Activated naive CD4-positive, alpha-beta T cell treated with anti-CD3 and anti-CD28 coated beads for 36 hours (primary cell): ENCODE results near the gene MEI1. TPM values are rescaled to one million over a fixed set of nuclear protein-coding genes. Genes with fewer than 3 reads are reported as not detected.
"Not testable (repeated sequence)": the region's sequence is repeated elsewhere in the genome, so short reads cannot be mapped to it uniquely, and the experiment has no call there.

ENCODE experiments used
- CTCF ChIA-PET: fragments of 350-600 bp; sonication (Branson Sonifier 250); formaldehyde crosslinking; loops from one replicate; lab custom pipeline; 2021; ENCODE audit warnings: antibody characterized with exemption; lab: Charles Lee
- DNase-seq: peaks from one replicate; pipeline ENCODE4 v3.0.0-alpha.2; 2020
- H3K27ac Mint-ChIP-seq: one replicate; pipeline ENCODE4 v1.8.0; 2021; ENCODE audit warnings: mild to moderate bottlenecking, mixed read lengths
- H3K27me3 Mint-ChIP-seq: one replicate; pipeline ENCODE4 v1.8.0; 2021; ENCODE audit warnings: low read depth, mixed read lengths
- H3K36me3 Mint-ChIP-seq: one replicate; pipeline ENCODE4 v1.8.0; 2021; ENCODE audit warnings: low read depth, mixed read lengths
- H3K4me1 Mint-ChIP-seq: one replicate; pipeline ENCODE4 v1.8.0; 2021; ENCODE audit warnings: low read depth, mixed read lengths
- H3K4me3 Mint-ChIP-seq: one replicate; pipeline ENCODE4 v1.8.0; 2021; ENCODE audit warnings: mild to moderate bottlenecking, moderate library complexity, mixed read lengths
- H3K9me3 Mint-ChIP-seq: one replicate; pipeline ENCODE4 v1.8.0; 2021; ENCODE audit warnings: mixed read lengths
- intact Hi-C: fragments of 100-400 bp; cut with micrococcal nuclease; formaldehyde crosslinking; loops from one replicate; pipeline ENCODE4 v1.15.1; 2023
- total RNA-seq, 2 experiments: library from RNA; stranded (reverse); gene quantifications; one replicate each; pipeline ENCODE4 v1.2.3, GENCODE V29; 2021

MEI1 gene
- total RNA-seq, 2 experiments from 2014 or later = 28.4 to 28.8 TPM

DNA sequence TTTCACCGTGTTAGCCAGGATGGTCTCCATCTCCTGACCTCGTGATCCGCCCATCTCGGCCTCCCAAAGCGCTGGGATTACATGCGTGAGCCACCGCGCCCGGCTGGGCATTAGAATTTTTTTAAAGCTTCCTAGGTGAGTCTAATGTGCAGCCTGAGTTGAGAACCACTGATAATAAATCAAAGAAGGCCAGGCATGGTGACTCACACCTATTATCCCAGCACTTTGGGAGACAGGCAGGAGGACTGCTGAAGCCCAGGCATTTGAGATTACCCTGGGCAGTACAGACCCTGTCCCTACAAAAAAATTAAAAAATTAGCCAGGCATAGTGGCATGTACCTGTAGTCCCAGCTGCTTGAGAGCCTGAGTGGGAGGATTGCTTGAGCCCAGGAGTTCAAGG lies 13.7 kb downstream of the MEI1 start:
- DNase-seq = no peak
- H3K4me3 Mint-ChIP-seq = no peak overlapping the region
- no peaks in the 10 kb centered on the region for H3K36me3 Mint-ChIP-seq
- no peaks in the 10 kb centered on the region for H3K27me3 Mint-ChIP-seq
- no peaks in the 10 kb centered on the region for H3K4me1 Mint-ChIP-seq
- intact Hi-C loops = no loop called here
- CTCF ChIA-PET = no interaction called here
- H3K9me3 Mint-ChIP-seq = no peaks in the 10 kb centered on the region
- no peak overlapping the region for H3K27ac Mint-ChIP-seq

DNA sequence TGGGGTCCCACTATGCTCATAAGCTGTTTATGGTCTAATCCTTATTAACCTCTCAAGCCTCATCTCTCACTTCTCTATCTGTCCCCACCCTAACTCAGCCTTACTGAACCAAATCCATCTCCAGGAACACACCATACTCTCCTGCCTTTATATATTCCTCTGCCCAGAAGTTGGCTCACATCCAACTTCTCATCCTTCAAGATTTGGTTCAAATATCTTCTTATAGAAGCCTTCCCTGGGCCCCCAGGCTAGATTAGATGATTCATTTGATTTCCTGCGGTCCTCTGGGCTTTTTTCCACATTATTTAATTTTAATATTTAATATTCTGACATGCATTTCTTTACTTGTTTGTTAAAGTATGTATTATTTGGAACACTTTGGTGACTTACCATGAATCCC lies 23.2 kb downstream of the MEI1 start:
- H3K36me3 Mint-ChIP-seq = no peaks in the 10 kb centered on the region
- CTCF ChIA-PET = interaction anchor here (0.6 kb wide), 1 partner anchor 95 kb away, joined by 6 read pairs; no protein-coding TSS in a partner anchor
- H3K4me3 Mint-ChIP-seq = no peak overlapping the region
- DNase-seq = no peak
- no peaks in the 10 kb centered on the region for H3K4me1 Mint-ChIP-seq
- intact Hi-C loops = no loop called here
- H3K9me3 Mint-ChIP-seq = no peaks in the 10 kb centered on the region
- H3K27ac Mint-ChIP-seq = no peak overlapping the region
- H3K27me3 Mint-ChIP-seq = no peaks in the 10 kb centered on the region

DNA sequence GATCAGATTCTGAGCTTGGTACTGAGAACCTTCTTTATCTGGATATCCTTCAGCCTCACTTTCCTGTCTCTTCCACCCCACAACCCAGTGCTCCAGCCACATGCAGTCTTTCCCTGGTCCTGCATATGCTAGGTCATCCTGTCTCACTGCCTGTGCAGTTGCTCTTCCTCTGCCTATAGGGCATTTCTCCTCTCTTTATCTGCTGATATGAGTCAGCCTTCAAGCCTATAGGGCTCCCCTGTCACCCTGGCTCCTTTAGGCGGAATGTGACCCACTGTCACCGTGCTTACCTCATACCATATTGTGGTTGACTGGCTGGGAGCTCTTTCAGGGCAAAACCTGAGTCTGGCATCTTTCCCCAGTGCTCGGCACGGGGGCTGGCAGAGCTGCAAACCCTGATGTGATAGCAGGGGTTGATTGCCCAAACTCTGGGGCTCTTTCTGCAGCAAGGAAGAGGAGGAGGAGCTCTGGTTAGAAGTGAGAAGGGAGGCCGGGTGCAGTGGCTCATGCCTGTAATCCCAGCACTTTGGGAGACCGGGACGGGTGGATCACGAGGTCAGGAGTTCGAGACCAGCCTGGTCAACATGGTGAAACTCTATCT lies 26.3 kb downstream of the MEI1 start:
- Mint-ChIP-seq H3K27me3 (no peaks in the 10 kb centered on the region), H3K36me3 (no peaks in the 10 kb centered on the region), H3K4me1 (no peaks in the 10 kb centered on the region), H3K27ac (no peak overlapping the region), H3K9me3 (no peaks in the 10 kb centered on the region), H3K4me3 (no peak overlapping the region)
- CTCF ChIA-PET = interaction anchor here (0.6 to 1.8 kb wide), 3 partner anchors 21 to 183 kb away, joined by 3 to 6 read pairs (median 3); no protein-coding TSS in a partner anchor
- no peak for DNase-seq
- intact Hi-C loops = no loop called here

DNA sequence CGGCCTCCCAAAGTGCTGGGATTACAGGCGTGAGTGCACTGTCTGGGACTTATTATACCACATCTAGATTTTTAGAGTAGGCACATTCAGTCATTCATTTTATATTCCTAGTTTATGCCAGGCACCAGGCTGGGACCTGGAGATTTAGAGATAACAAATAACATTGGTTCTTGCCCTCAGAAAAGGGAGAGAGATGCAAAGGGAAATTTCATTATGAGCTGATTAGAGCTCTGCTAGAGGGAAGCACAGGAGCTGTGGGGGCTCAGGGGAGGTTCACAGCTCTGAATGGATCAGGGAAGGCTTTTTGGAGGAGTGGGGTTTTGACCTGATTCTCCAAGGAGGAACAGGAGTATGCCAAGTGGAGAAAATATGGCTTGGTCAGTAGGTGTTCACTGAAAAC lies 32.3 kb downstream of the MEI1 start:
- no peaks in the 10 kb centered on the region for H3K27me3 Mint-ChIP-seq
- H3K36me3 Mint-ChIP-seq = no peaks in the 10 kb centered on the region
- no peaks in the 10 kb centered on the region for H3K9me3 Mint-ChIP-seq
- H3K4me3 Mint-ChIP-seq = no peak overlapping the region
- intact Hi-C loops = no loop called here
- DNase-seq = no peak
- no peak overlapping the region for H3K27ac Mint-ChIP-seq
- H3K4me1 Mint-ChIP-seq = no peaks in the 10 kb centered on the region
- CTCF ChIA-PET = interaction anchor here (0.6 to 1.3 kb wide), 2 partner anchors 15 to 641 kb away, joined by 4 to 5 read pairs; no protein-coding TSS in a partner anchor

DNA sequence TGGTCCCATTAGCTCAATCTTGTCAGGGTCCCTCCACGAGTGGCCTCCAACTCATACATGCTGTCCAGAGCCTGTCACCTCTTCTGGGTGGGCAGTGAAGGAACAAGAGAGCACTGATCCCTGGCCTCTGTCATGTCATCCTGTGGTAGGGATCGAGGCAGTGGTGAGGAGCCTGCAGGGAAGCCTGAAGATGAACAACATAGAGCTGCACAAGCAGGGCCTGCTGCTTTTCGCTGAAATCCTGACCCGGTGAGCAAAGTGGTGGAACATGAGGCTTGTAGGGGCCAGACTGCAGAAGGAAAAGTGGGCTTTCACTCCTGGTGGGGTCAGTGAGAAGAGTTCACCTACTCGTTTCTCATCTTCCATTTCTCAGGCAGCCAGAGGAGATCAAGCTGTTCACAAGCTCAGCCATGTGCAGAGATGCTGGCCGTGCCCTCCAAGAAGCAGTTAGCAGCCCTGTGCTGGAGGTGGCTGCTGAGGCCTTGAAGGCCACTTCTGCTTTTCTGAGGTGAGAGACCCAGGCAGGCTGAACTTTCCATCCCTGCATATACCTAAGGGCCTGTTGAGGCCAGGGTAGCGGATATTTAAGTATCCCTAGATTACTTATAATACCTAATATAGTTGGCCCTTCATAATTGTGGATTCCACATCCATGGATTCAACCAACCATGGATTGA lies 32.9 kb downstream of the MEI1 start:
- intact Hi-C loops = no loop called here

DNA sequence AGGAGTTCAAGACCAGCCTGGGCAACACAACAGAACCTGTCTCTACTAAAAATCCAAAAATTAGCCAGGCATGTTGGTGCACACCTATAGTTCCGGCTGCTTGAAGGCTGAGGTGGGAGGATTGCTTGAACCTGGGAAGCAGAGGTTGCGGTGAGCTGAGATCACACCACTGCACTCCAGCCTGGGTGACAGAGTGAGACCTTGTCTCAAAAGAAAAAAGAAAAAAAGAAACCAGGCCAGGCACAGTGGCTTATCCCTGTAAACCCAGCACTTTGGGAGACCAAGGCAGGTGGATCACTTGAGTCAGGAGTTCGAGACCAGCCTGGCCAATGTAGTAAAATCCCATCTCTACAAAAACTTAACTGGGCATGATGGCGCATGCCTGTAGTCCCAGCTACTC lies 33.9 kb downstream of the MEI1 start:
- H3K27ac Mint-ChIP-seq, H3K4me1 Mint-ChIP-seq, H3K4me3 Mint-ChIP-seq, CTCF ChIA-PET, DNase-seq, H3K9me3 Mint-ChIP-seq, H3K27me3 Mint-ChIP-seq, H3K36me3 Mint-ChIP-seq, intact Hi-C loops: not testable (repeated sequence)

More for the DNA sequence above, 32.9 kb downstream of the MEI1 start:
- CTCF ChIA-PET = interaction anchor here (0.6 to 1.3 kb wide), 3 partner anchors 14 to 640 kb away, joined by 3 to 5 read pairs (median 4); no protein-coding TSS in a partner anchor
- no peak for DNase-seq
- Mint-ChIP-seq H3K27me3 (no peaks in the 10 kb centered on the region), H3K4me3 (no peak overlapping the region), H3K9me3 (no peaks in the 10 kb centered on the region), H3K36me3 (no peaks in the 10 kb centered on the region), H3K4me1 (no peaks in the 10 kb centered on the region), H3K27ac (no peak overlapping the region)

DNA sequence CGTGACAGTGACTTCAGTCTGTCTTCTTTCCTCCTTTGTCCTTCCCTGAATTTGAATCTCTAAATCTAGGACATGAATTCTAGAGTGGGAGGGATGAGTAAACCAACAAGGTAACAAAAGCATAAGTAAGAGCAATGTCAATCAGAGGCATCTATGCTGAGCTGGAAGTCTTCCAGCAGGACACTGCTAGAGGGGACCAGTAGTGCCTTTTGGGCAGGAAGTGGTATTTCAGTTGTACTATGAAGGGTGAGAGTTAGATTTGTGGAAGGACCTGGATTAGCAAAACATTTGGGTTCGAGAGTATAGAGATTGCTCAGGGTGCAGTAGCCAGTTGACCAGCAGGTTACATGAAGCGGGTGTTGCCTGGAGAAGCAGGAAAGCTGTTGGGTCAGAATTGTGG lies 40.3 kb downstream of the MEI1 start:
- intact Hi-C loops = no loop called here
- no peak for DNase-seq
- no peaks in the 10 kb centered on the region for H3K36me3 Mint-ChIP-seq
- H3K4me1 Mint-ChIP-seq = no peaks in the 10 kb centered on the region
- no peak overlapping the region for H3K27ac Mint-ChIP-seq
- H3K4me3 Mint-ChIP-seq = no peak overlapping the region
- no peaks in the 10 kb centered on the region for H3K27me3 Mint-ChIP-seq
- H3K9me3 Mint-ChIP-seq = no peaks in the 10 kb centered on the region
- CTCF ChIA-PET = interaction anchor here (1.0 kb wide), 1 partner anchor 11 kb away, joined by 3 read pairs; no protein-coding TSS in a partner anchor

DNA sequence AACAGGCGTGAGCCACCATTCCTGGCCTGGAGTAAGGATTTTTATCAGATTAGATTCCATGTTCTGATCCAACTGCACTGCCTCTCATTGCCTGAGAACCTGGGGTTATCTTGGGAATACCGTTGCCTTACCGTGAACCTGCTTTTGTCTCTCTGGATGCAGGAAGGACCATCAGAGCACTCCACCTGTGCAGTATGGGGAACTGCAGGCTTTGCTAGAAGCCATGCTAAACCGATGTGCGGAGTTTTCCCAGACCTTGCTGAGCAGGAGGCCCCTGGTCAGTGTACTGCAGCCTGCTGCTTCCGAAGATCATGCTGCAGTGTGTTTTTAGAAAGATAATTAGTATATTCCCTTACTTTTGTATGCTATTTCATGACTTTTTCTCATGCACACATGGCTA lies 43.6 kb downstream of the MEI1 start:
- Mint-ChIP-seq H3K27me3 (no peaks in the 10 kb centered on the region), H3K4me3 (no peak overlapping the region), H3K9me3 (no peaks in the 10 kb centered on the region), H3K4me1 (peaks cover 6% of the 10 kb centered on the region), H3K36me3 (no peaks in the 10 kb centered on the region), H3K27ac (no peak overlapping the region)
- no peak for DNase-seq
- intact Hi-C loops = no loop called here
- CTCF ChIA-PET = interaction anchor here (0.6 kb wide), 1 partner anchor 127 kb away, joined by 3 read pairs; no protein-coding TSS in a partner anchor

DNA sequence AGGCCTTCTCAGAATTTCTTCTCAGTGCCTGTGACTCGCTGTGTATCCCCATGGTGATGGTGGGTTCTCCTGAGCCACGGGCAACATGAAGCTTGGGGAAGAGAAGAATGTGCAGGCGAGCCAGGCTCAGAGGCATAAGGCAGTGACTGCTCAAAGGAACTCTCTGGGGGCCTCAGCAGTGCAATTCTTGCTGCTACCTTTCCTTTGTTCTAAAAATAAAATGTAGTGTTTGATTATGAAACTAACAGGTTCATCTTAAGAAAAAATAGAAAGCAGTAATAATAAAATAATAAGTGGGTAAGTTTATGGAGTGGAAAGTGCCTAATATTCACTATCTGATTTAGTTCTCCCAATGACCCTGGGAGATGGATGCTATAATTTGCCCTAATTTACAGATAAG lies 46.7 kb downstream of the MEI1 start:
- DNase-seq = no peak
- H3K4me1 Mint-ChIP-seq = peaks cover 6% of the 10 kb centered on the region
- no peaks in the 10 kb centered on the region for H3K36me3 Mint-ChIP-seq
- intact Hi-C loops = loop anchor here (1.0 to 2.0 kb wide), 5 partner anchors 35 to 194 kb away; no protein-coding TSS in a partner anchor
- H3K9me3 Mint-ChIP-seq = no peaks in the 10 kb centered on the region
- no peak overlapping the region for H3K4me3 Mint-ChIP-seq
- no peaks in the 10 kb centered on the region for H3K27me3 Mint-ChIP-seq
- H3K27ac Mint-ChIP-seq = no peak overlapping the region
- CTCF ChIA-PET = interaction anchor here (1.0 to 3.6 kb wide), 21 partner anchors 9 to 211 kb away, joined by 3 to 36 read pairs (median 5); partner anchors contain the start of genes CCDC134, MEI1 and TNFRSF13C

DNA sequence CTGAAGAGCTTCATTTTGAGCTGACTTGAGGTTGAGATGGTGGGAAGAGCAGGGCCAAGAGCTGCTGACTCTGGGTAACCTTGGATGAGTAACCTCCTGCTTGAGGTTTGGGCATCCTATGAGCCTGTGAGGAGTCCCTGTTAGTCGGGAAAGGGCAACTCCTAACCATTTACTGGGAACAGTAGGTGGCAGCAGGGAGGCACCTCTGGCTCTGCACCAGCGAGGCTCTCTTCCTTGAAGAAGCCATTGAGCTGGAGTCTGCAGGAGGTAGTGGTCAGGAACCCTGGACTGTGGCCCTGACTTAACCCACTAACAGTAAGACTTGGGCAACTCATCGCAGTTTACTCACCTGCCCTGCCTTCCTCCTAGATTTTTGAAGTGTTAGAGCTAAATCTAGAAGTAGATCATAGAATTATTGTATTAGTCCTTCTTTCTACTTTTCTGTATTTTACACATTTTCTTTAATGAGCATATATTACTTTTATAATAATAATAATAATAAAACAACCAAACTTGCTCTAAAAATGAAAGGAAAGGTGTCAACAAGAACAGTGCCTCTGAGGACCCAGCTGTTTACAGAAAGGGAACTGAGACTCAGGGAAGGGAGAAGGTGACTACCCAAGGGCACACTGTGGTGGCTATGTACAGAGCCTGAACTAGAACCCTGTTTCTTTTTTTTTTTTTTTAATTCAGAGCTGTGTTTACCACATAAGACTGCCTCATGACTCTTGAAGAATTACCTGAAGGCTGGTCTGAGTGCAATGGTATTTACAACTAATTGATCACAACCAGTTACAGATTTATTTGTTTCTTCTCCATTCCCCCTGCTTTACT lies 47.5 kb downstream of the MEI1 start:
- intact Hi-C loops = loop anchor here (1.0 to 2.0 kb wide), 5 partner anchors 34 to 194 kb away; no protein-coding TSS in a partner anchor
- DNase-seq = peak; percentile 83
- Mint-ChIP-seq H3K27me3 (no peaks in the 10 kb centered on the region), H3K4me1 (peaks cover 6% of the 10 kb centered on the region), H3K4me3 (no peak overlapping the region), H3K27ac (no peak overlapping the region), H3K9me3 (no peaks in the 10 kb centered on the region), H3K36me3 (no peaks in the 10 kb centered on the region)
- CTCF ChIA-PET = interaction anchor here (0.6 to 3.6 kb wide), 32 partner anchors 9 to 370 kb away, joined by 3 to 36 read pairs (median 4); partner anchors contain the start of genes CCDC134, MEI1 and TNFRSF13C

DNA sequence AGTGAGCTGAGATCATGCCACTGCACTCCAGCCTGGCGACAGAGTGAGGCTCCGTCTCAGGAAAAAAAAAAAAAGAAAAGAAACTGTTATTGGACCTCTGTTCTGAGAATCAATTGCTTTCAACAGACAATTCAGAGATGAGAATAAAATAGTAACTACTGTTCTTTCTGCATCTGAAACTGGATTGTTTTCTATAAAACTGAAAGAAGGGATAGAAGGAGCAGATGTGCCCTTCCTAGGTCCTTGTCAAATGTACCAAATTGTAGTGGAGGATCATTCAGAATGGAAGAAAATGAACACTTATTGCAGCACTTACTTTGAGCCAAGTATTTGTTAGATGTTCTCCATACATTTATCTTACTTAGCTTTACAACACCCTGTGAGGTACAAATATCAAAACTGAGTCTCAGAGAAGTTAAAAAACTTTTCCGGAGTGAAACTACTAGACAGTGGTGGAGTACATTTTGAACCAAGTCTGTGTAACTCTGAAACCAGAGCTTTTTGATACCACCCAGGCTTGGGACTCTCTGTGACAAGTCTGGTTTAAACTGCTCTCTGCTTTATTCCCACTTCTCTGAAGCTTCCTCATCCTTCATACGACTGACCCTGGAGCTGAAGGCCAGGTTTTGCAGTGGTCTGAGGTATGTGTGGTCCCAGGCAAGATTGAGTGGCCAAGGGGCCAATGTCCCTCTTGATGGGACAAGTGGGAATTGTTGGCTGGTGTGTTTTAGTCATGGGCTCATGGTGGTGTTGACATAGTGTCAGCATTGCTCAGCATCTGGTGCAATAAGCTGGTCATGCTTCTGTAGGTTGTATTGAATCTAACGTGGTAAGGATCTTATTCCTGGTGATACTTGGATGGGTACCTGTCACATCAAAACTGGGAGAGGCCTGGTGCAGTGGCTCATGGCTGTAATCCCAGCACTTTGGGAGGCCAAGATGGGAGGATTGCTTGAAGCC lies 53.0 kb downstream of the MEI1 start:
- intact Hi-C loops = no loop called here
- H3K4me1 Mint-ChIP-seq = peaks cover 2% of the 10 kb centered on the region
- H3K36me3 Mint-ChIP-seq = no peaks in the 10 kb centered on the region
- DNase-seq = no peak
- H3K27ac Mint-ChIP-seq = no peak overlapping the region
- CTCF ChIA-PET = interaction anchor here (1.1 kb wide), 2 partner anchors 10 to 48 kb away, joined by 4 to 9 read pairs; partner anchors contain the start of gene CCDC134
- H3K27me3 Mint-ChIP-seq = no peaks in the 10 kb centered on the region
- H3K4me3 Mint-ChIP-seq = no peak overlapping the region
- H3K9me3 Mint-ChIP-seq = no peaks in the 10 kb centered on the region
